Activated naive CD8-positive, alpha-beta T cell (primary cell): Measurements from ENCODE around the gene DMAC2L.
"Not testable (repeated sequence)": the region's sequence is repeated elsewhere in the genome, so short reads cannot be mapped to it uniquely, and the experiment has no call there.

Source experiments
- H3K27ac Mint-ChIP-seq: one replicate; pipeline ENCODE4 v1.8.0; 2021; ENCODE audit warnings: mixed read lengths
- H3K27me3 Mint-ChIP-seq: one replicate; pipeline ENCODE4 v1.8.0; 2021; ENCODE audit warnings: mixed read lengths
- H3K36me3 Mint-ChIP-seq: one replicate; pipeline ENCODE4 v1.8.0; 2021; ENCODE audit warnings: mixed read lengths
- H3K4me1 Mint-ChIP-seq: one replicate; pipeline ENCODE4 v1.8.0; 2021; ENCODE audit warnings: low read depth, mixed read lengths
- H3K4me3 Mint-ChIP-seq: one replicate; pipeline ENCODE4 v1.8.0; 2021; ENCODE audit warnings: mild to moderate bottlenecking, mixed read lengths
- H3K9me3 Mint-ChIP-seq: one replicate; pipeline ENCODE4 v1.8.0; 2021; ENCODE audit warnings: low read depth, mixed read lengths

Gene DMAC2L

DNA sequence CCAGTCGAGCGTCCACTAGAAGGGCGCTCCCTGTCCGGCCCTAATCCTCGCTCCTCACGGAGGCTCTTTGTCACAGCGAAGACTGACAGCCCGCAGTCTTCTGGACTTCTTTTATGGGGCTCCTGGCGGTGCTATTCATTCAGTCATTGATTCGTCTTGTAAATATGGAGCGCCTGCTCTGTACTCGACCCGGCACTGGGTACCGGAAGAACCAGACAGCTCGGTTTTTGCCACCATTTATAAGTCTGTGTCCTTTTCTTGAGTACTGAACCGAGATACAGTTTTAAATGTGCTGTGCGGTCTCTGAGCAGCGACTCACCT, 570 bp downstream of the DMAC2L start:
- Mint-ChIP-seq H3K4me1 (peaks cover 47% of the 10 kb centered on the region), H3K9me3 (no peaks in the 10 kb centered on the region), H3K36me3 (peaks cover 8% of the 10 kb centered on the region), H3K4me3 (peak overlapping the region; percentile 88), H3K27ac (peak overlapping the region; percentile 99), H3K27me3 (no peaks in the 10 kb centered on the region)

DNA sequence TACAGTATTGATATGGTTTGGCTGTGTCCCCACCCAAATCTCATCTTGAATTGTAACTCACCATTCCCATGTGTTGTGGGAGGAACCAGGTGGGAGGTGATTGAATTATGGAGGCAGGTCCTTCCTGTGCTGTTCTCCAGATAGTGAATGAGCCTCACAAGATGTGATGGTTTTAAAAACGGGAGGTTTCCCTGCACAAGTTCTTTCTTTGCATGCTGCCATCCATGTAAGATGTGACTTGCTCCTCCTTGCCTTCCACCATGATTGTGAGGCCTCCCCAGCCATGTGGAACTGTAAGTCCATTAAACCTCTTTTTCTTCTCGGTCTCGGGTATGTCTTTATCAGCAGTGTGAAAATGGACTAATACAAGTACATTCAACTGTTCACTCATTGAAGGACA, 2.0 kb downstream of the DMAC2L start:
- not testable (repeated sequence) for H3K36me3 Mint-ChIP-seq, H3K27me3 Mint-ChIP-seq, H3K9me3 Mint-ChIP-seq
- Mint-ChIP-seq H3K4me3 (peak overlapping the region; percentile 88), H3K4me1 (peaks cover 57% of the 10 kb centered on the region), H3K27ac (peak overlapping the region; percentile 5)

DNA sequence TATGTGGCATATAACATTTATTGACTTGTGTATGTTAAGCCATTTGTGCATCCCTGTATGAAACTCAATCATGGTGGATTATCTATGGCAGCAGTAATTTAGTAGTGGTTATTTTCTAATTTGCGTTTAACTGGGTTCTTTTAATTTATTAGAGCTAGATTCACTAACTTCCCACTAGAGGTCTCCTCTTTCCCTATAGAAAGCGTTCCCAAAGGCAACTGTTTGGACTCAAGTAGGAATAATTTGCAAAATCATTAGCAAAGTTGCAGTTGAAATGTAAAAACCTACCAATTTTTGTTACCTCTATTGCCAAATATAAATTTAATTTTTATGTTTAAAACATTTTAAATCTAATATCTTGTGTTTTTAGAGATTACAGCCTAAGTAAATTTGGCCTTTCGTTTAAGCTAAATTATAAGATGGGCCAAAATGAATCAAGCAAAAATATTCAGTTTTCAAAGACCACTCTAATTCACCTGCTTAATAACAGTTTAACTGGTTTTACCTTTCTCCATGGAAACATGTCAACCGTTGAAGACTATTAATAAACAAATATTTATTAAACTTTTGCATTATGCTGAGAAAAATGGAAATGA, 6.0 kb downstream of the DMAC2L start:
- H3K4me1 Mint-ChIP-seq: peaks cover 51% of the 10 kb centered on the region
- H3K9me3 Mint-ChIP-seq: no peaks in the 10 kb centered on the region
- peaks cover 7% of the 10 kb centered on the region for H3K36me3 Mint-ChIP-seq
- H3K27ac Mint-ChIP-seq: no peak overlapping the region
- H3K27me3 Mint-ChIP-seq: no peaks in the 10 kb centered on the region
- H3K4me3 Mint-ChIP-seq: no peak overlapping the region

DNA sequence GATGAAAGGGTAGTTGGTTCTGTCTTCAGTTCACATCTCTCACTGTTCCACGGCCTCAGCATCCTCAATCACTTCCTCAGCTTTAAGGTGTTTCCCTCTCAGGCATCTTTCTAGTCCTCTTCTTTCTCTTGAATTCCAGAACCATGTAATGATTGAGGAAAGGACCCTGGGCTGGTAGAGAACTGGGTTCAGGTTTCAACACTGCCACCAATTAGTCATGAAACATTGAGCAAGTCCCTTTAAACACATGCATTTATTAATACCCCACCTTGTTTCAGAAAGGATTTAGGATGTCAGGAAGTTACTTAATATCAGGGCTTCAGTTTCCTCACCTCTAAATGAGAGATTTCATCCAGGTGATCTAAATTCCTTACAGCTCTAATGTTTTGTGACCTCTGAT, 7.2 kb downstream of the DMAC2L start:
- Mint-ChIP-seq H3K27me3 (no peaks in the 10 kb centered on the region), H3K4me3 (no peak overlapping the region), H3K4me1 (peaks cover 40% of the 10 kb centered on the region), H3K36me3 (peaks cover 9% of the 10 kb centered on the region), H3K27ac (peak overlapping the region; percentile 54), H3K9me3 (no peaks in the 10 kb centered on the region)

DNA sequence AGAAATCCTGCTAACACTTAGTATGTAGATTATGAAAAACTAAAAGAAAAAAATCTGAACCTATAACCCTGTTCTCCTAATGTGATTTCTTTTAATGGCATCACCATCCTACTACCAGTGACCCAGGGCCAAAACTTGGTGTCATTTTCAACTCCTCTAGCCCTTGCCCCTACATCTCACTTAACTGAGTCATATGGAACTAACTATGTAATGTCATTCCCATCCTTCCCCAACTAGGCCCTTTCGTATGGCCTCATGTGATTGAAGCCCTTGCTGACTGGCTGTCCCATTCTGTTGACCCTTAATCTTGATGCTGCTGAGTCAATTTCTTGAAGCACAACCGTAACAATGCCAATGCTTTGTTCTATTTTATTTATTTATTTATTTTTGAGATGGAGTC, 7.6 kb downstream of the DMAC2L start:
- H3K27me3 Mint-ChIP-seq: no peaks in the 10 kb centered on the region
- H3K4me3 Mint-ChIP-seq: no peak overlapping the region
- H3K4me1 Mint-ChIP-seq: peaks cover 39% of the 10 kb centered on the region
- H3K27ac Mint-ChIP-seq: peak overlapping the region; percentile 41
- peaks cover 8% of the 10 kb centered on the region for H3K36me3 Mint-ChIP-seq
- no peaks in the 10 kb centered on the region for H3K9me3 Mint-ChIP-seq

DNA sequence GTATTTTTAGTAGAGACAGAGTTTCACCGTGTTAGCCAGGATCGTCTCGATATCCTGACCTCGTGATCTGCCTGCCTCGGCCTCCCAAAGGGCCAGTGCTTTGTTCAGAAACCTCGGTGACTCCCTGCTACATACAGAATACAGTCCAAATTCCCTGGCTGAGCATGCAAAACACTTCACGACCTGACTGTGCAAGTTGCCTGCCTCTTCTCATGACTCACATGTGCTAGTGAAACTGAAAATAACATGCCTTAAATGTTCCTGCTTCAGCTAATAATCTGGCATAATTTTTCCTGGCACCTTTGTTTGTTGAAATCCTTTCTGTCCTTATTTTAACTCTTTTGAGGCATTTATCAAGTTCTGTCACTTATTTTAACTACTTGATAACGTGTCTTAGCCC, 8.2 kb downstream of the DMAC2L start:
- H3K4me1 Mint-ChIP-seq: peaks cover 39% of the 10 kb centered on the region
- H3K36me3 Mint-ChIP-seq: peaks cover 8% of the 10 kb centered on the region
- H3K4me3 Mint-ChIP-seq: no peak overlapping the region
- no peaks in the 10 kb centered on the region for H3K9me3 Mint-ChIP-seq
- no peak overlapping the region for H3K27ac Mint-ChIP-seq
- no peaks in the 10 kb centered on the region for H3K27me3 Mint-ChIP-seq

DNA sequence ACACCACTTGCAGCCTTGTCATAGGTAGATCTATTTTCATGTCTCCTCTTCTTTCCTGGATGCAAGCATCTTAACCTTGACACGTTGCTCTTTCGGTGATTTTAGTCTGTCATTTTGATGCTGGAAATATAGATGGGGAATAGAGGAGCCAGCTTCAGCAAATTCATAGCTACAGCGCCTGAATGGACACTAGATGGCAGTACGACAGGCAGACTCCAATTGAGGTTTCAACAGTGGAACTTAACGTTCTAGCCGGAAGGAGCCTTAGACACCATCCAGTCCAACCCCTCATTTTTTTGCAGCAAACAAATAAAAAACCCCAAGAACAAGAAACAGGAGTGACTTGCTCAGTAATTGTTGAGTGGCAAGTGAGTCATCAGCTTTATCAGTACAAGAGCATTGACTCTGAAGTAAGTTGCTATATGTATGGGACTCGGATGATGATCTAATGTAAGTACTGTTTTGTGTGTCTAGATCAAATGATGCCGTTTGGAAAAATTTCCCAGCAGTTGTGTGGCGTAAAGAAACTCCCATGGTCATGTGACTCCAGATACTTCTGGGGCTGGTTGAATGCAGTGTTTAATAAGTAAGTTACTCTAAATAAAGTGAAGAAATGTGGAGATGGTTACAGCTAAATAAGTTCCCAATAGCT, 9.0 kb downstream of the DMAC2L start:
- H3K36me3 Mint-ChIP-seq: peaks cover 11% of the 10 kb centered on the region
- no peaks in the 10 kb centered on the region for H3K27me3 Mint-ChIP-seq
- no peak overlapping the region for H3K27ac Mint-ChIP-seq
- no peaks in the 10 kb centered on the region for H3K9me3 Mint-ChIP-seq
- H3K4me3 Mint-ChIP-seq: no peak overlapping the region
- H3K4me1 Mint-ChIP-seq: peaks cover 34% of the 10 kb centered on the region

DNA sequence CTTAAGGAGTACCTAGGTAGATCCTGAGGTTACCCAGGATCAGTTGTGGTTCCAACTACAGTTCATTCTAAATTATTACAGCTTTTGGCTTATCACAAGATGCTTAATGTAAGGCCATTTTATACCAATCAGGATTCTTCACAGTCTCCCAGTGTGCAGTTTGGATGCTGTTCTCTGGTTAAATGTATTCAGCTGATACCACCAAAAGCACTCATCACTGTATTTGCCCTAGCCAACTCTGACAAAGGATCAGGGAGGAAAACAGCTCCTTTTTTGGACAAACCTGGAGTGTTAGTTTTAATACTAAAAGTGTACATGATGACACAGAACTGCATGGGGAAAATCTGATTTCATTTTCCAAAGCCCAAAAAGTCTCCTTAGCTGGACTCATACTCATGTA, 19.5 kb downstream of the DMAC2L start:
- Mint-ChIP-seq H3K27ac (no peak overlapping the region), H3K4me1 (peaks cover 14% of the 10 kb centered on the region), H3K36me3 (peaks cover 4% of the 10 kb centered on the region), H3K9me3 (no peaks in the 10 kb centered on the region), H3K4me3 (no peak overlapping the region), H3K27me3 (no peaks in the 10 kb centered on the region)

DNA sequence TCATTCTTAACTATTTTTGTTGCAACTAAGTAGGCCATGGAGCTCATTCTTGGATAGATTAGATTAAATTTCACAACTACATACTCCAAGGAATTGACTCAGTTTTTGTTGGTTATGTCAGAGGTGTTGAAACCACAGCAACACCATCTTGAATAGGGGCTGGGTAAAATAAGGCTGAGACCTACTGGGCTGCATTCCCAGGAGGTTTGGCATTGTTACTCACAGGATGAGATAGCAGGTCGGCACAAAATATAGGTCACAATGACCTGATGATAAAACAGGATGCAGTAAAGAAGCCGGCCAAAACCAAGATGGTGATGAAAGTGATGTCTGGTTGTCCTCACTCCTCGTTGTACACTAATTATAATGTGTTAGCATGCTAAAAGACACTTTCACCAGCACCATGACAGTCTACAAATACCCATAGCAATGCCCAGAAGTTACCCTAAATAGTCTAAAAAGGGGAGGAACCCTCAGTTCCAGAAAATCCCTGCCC, 20.9 kb downstream of the DMAC2L start:
- Mint-ChIP-seq H3K27me3 (no peaks in the 10 kb centered on the region), H3K4me3 (no peak overlapping the region), H3K4me1 (peaks cover 14% of the 10 kb centered on the region), H3K9me3 (no peaks in the 10 kb centered on the region), H3K36me3 (peaks cover 4% of the 10 kb centered on the region), H3K27ac (no peak overlapping the region)

DNA sequence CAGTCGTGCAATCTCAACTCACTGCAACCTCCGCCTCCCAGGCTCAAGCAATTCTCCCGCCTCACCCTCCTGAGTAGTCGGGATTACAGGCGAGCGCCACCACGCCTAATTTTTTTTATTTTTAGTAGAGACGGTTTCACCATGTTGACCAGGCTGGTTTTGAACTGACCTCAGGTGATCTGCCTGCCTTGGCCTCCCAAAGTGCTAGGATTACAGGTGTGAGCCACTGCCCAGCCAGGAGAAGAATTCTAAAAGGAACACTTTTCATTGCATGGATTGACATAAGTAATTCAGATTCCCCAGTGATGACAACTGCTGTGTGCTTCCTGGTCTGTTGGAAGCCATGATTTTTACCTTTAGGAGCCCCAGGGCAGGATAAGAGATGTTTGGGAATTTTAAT, 22.1 kb downstream of the DMAC2L start:
- H3K4me1 Mint-ChIP-seq: peaks cover 14% of the 10 kb centered on the region
- H3K4me3 Mint-ChIP-seq: no peak overlapping the region
- H3K27ac Mint-ChIP-seq: no peak overlapping the region
- H3K27me3 Mint-ChIP-seq: no peaks in the 10 kb centered on the region
- peaks cover 4% of the 10 kb centered on the region for H3K36me3 Mint-ChIP-seq
- no peaks in the 10 kb centered on the region for H3K9me3 Mint-ChIP-seq

DNA sequence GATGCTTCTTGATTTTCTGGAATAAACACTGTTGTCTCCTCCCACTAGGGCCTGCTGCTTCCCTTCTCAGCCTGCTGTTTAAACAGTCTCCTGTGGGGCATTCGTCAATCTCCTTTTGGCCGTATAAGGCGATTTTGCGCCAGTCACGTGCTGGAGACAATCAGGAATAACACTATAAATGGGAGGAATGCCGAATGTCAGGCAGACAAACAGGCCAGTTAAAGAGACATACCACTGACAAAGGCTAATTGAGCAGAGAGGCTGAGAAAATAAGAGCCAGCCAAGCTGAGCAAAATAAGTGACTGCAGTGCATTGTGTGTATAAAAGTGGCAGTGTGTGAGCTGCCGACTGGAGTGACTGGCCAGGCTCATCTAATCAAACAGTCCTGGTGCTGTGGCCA, 23.3 kb downstream of the DMAC2L start:
- H3K9me3 Mint-ChIP-seq: no peaks in the 10 kb centered on the region
- peaks cover 4% of the 10 kb centered on the region for H3K36me3 Mint-ChIP-seq
- H3K4me1 Mint-ChIP-seq: peaks cover 14% of the 10 kb centered on the region
- H3K27me3 Mint-ChIP-seq: no peaks in the 10 kb centered on the region
- peak overlapping the region; percentile 54 for H3K4me3 Mint-ChIP-seq
- peak overlapping the region; percentile 62 for H3K27ac Mint-ChIP-seq

DNA sequence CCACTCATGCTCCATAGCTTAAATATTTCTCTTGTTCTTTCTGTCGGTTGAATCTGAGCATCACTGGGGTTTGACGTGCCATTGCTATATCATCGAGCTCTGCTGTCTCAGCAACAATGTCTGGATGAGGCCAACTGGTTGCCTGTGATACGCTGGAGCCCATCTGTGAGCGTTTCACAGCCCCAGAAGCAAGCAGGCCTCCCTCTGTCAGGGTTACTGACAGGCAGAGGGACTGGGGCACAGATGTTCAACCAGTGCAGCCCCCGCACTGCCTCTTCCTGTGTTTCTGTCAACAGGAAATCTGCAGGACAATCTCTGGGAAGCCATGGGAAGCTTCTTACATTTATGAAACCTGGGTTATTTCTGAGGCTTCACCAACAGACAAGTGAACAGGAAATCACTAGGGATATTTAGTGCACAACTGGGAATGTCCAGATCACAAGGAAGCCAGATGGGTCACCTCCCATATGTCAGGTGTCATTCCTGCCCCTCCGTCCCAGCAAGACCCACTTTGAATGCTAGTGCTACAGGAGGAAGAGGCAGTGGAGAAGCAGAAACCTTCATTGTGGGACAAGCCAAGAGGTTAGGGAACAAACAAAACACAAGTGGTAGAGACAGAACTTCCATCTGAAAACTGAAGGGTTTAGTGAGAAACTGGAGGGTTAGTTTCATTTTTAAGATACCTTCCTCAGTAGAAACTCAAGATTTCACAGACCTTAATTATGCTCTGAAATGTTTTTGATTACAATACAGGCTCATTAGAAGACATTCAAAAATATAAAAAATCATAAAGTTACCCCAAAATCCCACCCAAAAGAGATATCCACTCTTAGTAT, 24.1 kb downstream of the DMAC2L start:
- peaks cover 14% of the 10 kb centered on the region for H3K4me1 Mint-ChIP-seq
- H3K27ac Mint-ChIP-seq: peak overlapping the region; percentile 56
- no peaks in the 10 kb centered on the region for H3K27me3 Mint-ChIP-seq
- H3K36me3 Mint-ChIP-seq: peaks cover 8% of the 10 kb centered on the region
- no peaks in the 10 kb centered on the region for H3K9me3 Mint-ChIP-seq
- H3K4me3 Mint-ChIP-seq: peak overlapping the region; percentile 24

DNA sequence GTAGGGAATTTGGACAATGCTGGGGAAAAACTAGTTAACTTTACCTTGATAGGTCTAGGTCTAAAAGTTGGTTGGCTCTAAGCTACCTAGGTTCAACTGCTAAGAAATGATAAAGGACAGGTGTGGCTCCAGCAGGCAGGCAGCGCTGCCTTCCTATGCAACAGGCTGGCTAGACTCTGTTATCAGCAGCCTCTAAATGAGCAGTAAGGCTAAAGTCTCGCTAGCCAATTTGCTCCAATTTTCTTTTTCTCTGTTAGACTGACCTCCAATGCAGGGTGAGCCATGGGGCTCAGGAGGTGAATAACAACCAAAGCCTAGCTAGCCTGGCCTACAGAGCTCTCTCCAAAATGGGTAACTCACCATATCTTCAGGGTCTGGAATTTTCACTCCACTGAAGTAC, 26.5 kb downstream of the DMAC2L start:
- H3K36me3 Mint-ChIP-seq: peaks cover 3% of the 10 kb centered on the region
- H3K4me3 Mint-ChIP-seq: no peak overlapping the region
- H3K27ac Mint-ChIP-seq: no peak overlapping the region
- no peaks in the 10 kb centered on the region for H3K9me3 Mint-ChIP-seq
- peaks cover 25% of the 10 kb centered on the region for H3K4me1 Mint-ChIP-seq
- H3K27me3 Mint-ChIP-seq: no peaks in the 10 kb centered on the region

DNA sequence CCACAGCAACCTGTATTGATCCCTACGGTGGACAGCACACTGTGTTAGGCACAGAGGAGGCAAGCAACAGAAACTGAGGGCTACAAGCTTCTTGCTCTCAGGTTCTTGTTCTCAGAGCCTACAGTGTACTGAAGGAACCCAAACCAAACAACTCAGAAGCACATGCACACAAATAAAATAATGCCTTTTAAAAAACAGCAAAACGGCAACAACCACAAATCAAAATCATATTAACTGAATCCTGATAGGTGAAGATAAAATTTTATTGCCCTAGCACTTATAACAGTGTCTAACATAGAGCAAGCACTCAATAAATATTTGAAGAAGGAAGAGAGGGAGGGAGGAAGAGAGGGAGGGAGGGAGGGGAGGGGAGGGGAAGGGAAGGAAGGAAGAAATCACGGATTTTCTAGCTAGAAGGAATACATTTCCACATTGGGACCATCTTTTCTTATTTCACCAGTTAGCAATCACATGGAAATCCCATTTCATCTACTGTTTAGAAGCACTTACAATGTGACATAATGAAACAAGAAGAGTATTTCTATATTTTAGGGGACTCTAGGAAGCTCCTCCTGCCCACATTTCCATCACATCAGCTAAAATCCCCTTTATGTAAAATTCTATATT, 27.2 kb downstream of the DMAC2L start:
- Mint-ChIP-seq H3K27ac (no peak overlapping the region), H3K9me3 (no peaks in the 10 kb centered on the region), H3K4me3 (no peak overlapping the region), H3K36me3 (peaks cover 3% of the 10 kb centered on the region), H3K27me3 (no peaks in the 10 kb centered on the region), H3K4me1 (peaks cover 32% of the 10 kb centered on the region)

DNA sequence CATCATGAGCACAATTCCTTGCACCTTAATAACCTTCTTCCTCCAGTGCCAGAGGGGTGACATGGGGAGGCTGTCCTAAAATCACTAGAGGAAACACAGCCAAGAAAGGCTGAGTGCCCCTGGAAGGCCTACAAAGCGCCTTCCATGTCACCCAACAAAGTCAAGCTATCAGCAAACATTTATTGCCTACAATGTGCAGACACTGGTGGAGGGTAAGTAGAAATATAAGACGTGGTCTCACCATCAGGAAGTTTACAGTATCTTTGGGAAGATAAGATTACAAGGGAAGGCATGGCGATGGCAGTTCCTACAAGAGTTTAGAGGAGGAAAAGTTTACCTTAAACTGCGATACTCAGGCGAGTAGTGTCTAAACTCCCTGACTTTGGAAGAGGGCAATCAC, 27.9 kb downstream of the DMAC2L start:
- Mint-ChIP-seq H3K9me3 (no peaks in the 10 kb centered on the region), H3K4me1 (peaks cover 40% of the 10 kb centered on the region), H3K27me3 (no peaks in the 10 kb centered on the region), H3K36me3 (peaks cover 8% of the 10 kb centered on the region), H3K4me3 (no peak overlapping the region), H3K27ac (peak overlapping the region; percentile 8)
